IMR-90 (cell line): ENCODE measurements around the gene RGS17. TPM values are rescaled to one million over a fixed set of nuclear protein-coding genes. Genes with fewer than 3 reads are reported as not detected.

ENCODE experiments used
- ATAC-seq: fragments of 200-7000 bp; cut with Tn5 transposase; 2 replicates; pipeline ENCODE4 v1.9.1; 2020; ENCODE audit warnings: low read depth, mild to moderate bottlenecking, moderate library complexity
- BruUV-seq: library from RNA; stranded (reverse); fragments of 400-500 nt; replicated peaks from 2 replicates; lab custom pipeline; 2021; lab: Mats Ljungman, UMichigan
- CTCF ChIA-PET: fragments of 300-600 bp; formaldehyde crosslinking; extraction: SDS; loops from one replicate; lab custom pipeline; 2021; ENCODE audit warnings: antibody characterized with exemption; lab: Yijun Ruan, JAX
- POLR2A ChIA-PET: fragments of 300-600 bp; sonication (Branson Sonifier 250); formaldehyde crosslinking; loops from one replicate; lab custom pipeline; 2022; ENCODE audit warnings: antibody characterized with exemption; ENCODE audit not compliant: unreplicated experiment; lab: Charles Lee
- DNase-seq: peaks from one replicate; pipeline ENCODE4 v3.0.0; 2013
- H2AFZ ChIP-seq: replicated peaks from 2 replicates; pipeline ENCODE3; 2013; ENCODE audit warnings: low read length, mild to moderate bottlenecking; ENCODE audit not compliant: poor library complexity
- H2AK5ac ChIP-seq: 2 replicates; pipeline ENCODE4 v1.6.1; 2013; ENCODE audit warnings: low read depth, low read length, inconsistent platforms
- H2AK9ac ChIP-seq: replicated peaks from 2 replicates; pipeline ENCODE3; 2013; ENCODE audit warnings: mild to moderate bottlenecking, low read depth, low read length, moderate library complexity; ENCODE audit not compliant: poor library complexity
- H2BK120ac ChIP-seq: 2 replicates; pipeline ENCODE4 v1.6.1; 2013; ENCODE audit warnings: low read depth, low read length, inconsistent platforms
- H2BK15ac ChIP-seq: 3 replicates; pipeline ENCODE4 v1.6.1; 2013; ENCODE audit warnings: low read depth, low read length, inconsistent platforms
- H2BK20ac ChIP-seq: 2 replicates; pipeline ENCODE4 v1.6.1; 2013; ENCODE audit warnings: low read depth, mild to moderate bottlenecking, inconsistent platforms, low read length, moderate library complexity
- H2BK5ac ChIP-seq: 2 replicates; pipeline ENCODE4 v1.6.1; 2013; ENCODE audit warnings: mild to moderate bottlenecking, low read depth, low read length, inconsistent platforms; ENCODE audit not compliant: poor library complexity, severe bottlenecking
- H3K14ac ChIP-seq: replicated peaks from 2 replicates; pipeline ENCODE4 v1.6.1; 2013; ENCODE audit warnings: low read depth, low read length, inconsistent platforms
- H3K18ac ChIP-seq: 2 replicates; pipeline ENCODE4 v1.6.1; 2013; ENCODE audit warnings: low read depth, low read length, control low read depth
- H3K23ac ChIP-seq: 2 replicates; pipeline ENCODE4 v1.6.1; 2013; ENCODE audit warnings: low read depth, low read length, inconsistent platforms
- H3K27ac ChIP-seq: 2 replicates; pipeline ENCODE4 v1.5.1; 2013; ENCODE audit warnings: mild to moderate bottlenecking, control low read depth, low read length; ENCODE audit not compliant: insufficient read depth
- H3K27me3 ChIP-seq: 2 replicates; pipeline ENCODE4 v1.6.1; 2013; ENCODE audit warnings: low read length; ENCODE audit not compliant: control insufficient read depth, insufficient read depth
- H3K36me3 ChIP-seq: 2 replicates; pipeline ENCODE4 v1.6.1; 2013; ENCODE audit warnings: low read length, mixed read lengths; ENCODE audit not compliant: control insufficient read depth, insufficient read depth
- H3K4ac ChIP-seq: 2 replicates; pipeline ENCODE4 v1.6.1; 2013; ENCODE audit warnings: low read depth, low read length, inconsistent platforms
- H3K4me1 ChIP-seq: 2 replicates; pipeline ENCODE4 v1.6.1; 2013; ENCODE audit warnings: low read length, mixed read lengths; ENCODE audit not compliant: control insufficient read depth, insufficient read depth
- H3K4me2 ChIP-seq: 2 replicates; pipeline ENCODE4 v1.6.1; 2013; ENCODE audit warnings: low read depth, mild to moderate bottlenecking, control low read depth, low read length, moderate library complexity
- H3K4me3 ChIP-seq: 2 replicates; pipeline ENCODE4 v1.5.1; 2013; ENCODE audit warnings: low read depth, mild to moderate bottlenecking, control low read depth, low read length, moderate library complexity; ENCODE audit not compliant: insufficient read depth
- H3K56ac ChIP-seq: 2 replicates; pipeline ENCODE4 v1.6.1; 2013; ENCODE audit warnings: low read length, inconsistent platforms; ENCODE audit not compliant: insufficient read depth; ENCODE audit errors: extremely low read depth
- H3K79me1 ChIP-seq, 2 experiments: 2 replicates each; pipeline ENCODE4 v1.6.1; 2013; ENCODE audit warnings: low read length in 2 of 2, inconsistent platforms in 1 of 2, low read depth in 1 of 2
- H3K9ac ChIP-seq: 2 replicates; pipeline ENCODE4 v1.6.1; 2013; ENCODE audit warnings: low read depth, low read length, control low read depth
- H3K9me1 ChIP-seq: 2 replicates; pipeline ENCODE4 v1.6.1; 2013; ENCODE audit warnings: low read length, inconsistent platforms; ENCODE audit not compliant: insufficient read depth
- H3K9me3 ChIP-seq: 2 replicates; pipeline ENCODE4 v1.6.1; 2013; ENCODE audit warnings: low read length; ENCODE audit not compliant: control insufficient read depth, insufficient read depth
- H4K20me1 ChIP-seq: 2 replicates; pipeline ENCODE4 v1.6.1; 2013; ENCODE audit warnings: low read length, inconsistent platforms; ENCODE audit not compliant: insufficient read depth
- H4K5ac ChIP-seq: 2 replicates; pipeline ENCODE4 v1.6.1; 2013; ENCODE audit warnings: mild to moderate bottlenecking, low read depth, low read length, control low read depth
- H4K8ac ChIP-seq, 2 experiments: 2 replicates each; pipeline ENCODE4 v1.6.1; 2013; ENCODE audit warnings: low read depth in 2 of 2, low read length in 2 of 2, control low read depth in 1 of 2, inconsistent platforms in 1 of 2
- H4K91ac ChIP-seq: 2 replicates; pipeline ENCODE4 v1.6.1; 2013; ENCODE audit warnings: low read depth, low read length, inconsistent platforms; ENCODE audit not compliant: insufficient read depth
- BHLHE40 ChIP-seq: fragments of 150-350 bp; IDR thresholded peaks from 2 replicates; pipeline ENCODE4 v1.6.1; 2016; ENCODE audit warnings: mild to moderate bottlenecking, low read depth, low read length
- CTCF ChIP-seq: conservative IDR thresholded peaks from 2 replicates; pipeline ENCODE4 v1.5.1; 2012; ENCODE audit warnings: mild to moderate bottlenecking, low read depth, low read length, improper control_type of control experiment
- MAFK ChIP-seq: IDR thresholded peaks from 2 replicates; pipeline ENCODE4 v1.6.1; 2012; ENCODE audit warnings: low read depth, low read length, improper control_type of control experiment
- RCOR1 ChIP-seq: IDR thresholded peaks from 2 replicates; pipeline ENCODE4 v1.6.1; 2012; ENCODE audit warnings: mild to moderate bottlenecking, low read length, improper control_type of control experiment; ENCODE audit not compliant: insufficient replicate concordance
- WGBS, 2 experiments: methylation state at CpG; one replicate each; pipeline versions ENCODE4 v1.1.5 to v1.1.7; 2013; ENCODE audit warnings: missing lambda C conversion rate in 2 of 2; ENCODE audit not compliant: insufficient read length in 1 of 2; ENCODE audit errors: extremely low coverage in 2 of 2; 5-methylcytosine and 5-hydroxymethylcytosine counted together
- dilution Hi-C: fragments of 300-500 bp; cut with HindIII; formaldehyde crosslinking; loops from one replicate; pipeline ENCODE4 v1.14.3; 2018; ENCODE audit warnings: low sequenced_read_pairs; ENCODE audit not compliant: unreplicated experiment
- in situ Hi-C: fragments of 300-500 bp; cut with MboI; formaldehyde crosslinking; loops from 3 replicates; pipeline ENCODE4 v1.14.3; 2019; ENCODE audit warnings: low sequenced_read_pairs, inconsistent platforms, mixed read lengths
- intact Hi-C: fragments of 100-400 bp; cut with micrococcal nuclease; formaldehyde crosslinking; loops from 2 replicates; pipeline ENCODE4 v1.10.0; 2022
- polyA plus RNA-seq, 3 experiments: library from polyadenylated mRNA; depleted of rRNA; stranded (reverse); fragments of >200 nt; gene quantifications; 2 replicates each; pipeline ENCODE4 v1.2.3, GENCODE V29; 2012; ENCODE audit warnings: low replicate concordance in 1 of 3
- total RNA-seq: library from RNA; depleted of rRNA; stranded (reverse); fragments of >200 nt; gene quantifications from 2 replicates; pipeline ENCODE4 v1.2.3, GENCODE V29; 2012

RGS17 gene
- total and polyA plus RNA-seq, 2 of the 4 experiments (the other 2 are of a cell fraction), result 0.75 to 1.4 TPM

DNA sequence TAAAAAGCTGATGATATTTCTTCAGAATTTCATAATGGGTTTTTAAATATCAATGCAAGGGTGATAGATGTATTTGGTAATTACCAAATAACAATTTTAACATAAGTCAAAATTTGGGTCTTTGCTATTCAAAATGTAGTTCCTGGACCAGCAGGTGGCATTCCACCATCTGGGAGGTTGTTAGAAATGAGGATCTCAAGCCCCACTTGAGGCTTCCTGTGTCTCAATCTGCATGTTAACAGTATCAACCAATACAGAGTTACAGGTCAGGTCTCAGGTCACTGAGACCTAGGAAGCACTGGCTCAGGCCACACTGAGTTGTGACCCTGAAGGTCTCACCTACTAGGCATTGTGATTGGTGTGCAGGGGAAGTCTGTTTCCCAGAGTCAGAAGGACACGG lies 71.3 kb downstream of the RGS17 start:
- no peak overlapping the region for H3K4me3 ChIP-seq
- no peaks in the 10 kb centered on the region for H3K36me3 ChIP-seq
- no peak overlapping the region for H2BK120ac ChIP-seq
- in situ Hi-C loops, result no loop called here
- H2BK5ac ChIP-seq, result no peak overlapping the region
- no peak overlapping the region for H3K56ac ChIP-seq
- ATAC-seq (no peak), DNase-seq (no peak)
- no CpG with 5 or more reads among the region's 1 CpG for WGBS, 2 experiments
- TF ChIP-seq RCOR1, result no peak
- no peak for TF ChIP-seq BHLHE40
- TF ChIP-seq CTCF, result 0 out of 2 replicates have a peak, but pooled peaks have one; percentile 9
- TF ChIP-seq MAFK, result no peak
- H3K4me2 ChIP-seq, result no peak overlapping the region
- no TSS peak for BruUV-seq
- H2AFZ ChIP-seq, result no peak overlapping the region
- no peak overlapping the region for H3K27ac ChIP-seq
- H2AK5ac ChIP-seq, result no peak overlapping the region
- dilution Hi-C loops, result no loop called here
- intact Hi-C loops, result no loop called here
- H3K14ac ChIP-seq, result no peak overlapping the region
- H3K79me1 ChIP-seq, result no peaks in the 10 kb centered on the region
- no peak overlapping the region for H4K8ac ChIP-seq
- H2BK20ac ChIP-seq, result no peak overlapping the region
- no peak overlapping the region for H2BK15ac ChIP-seq
- H2AK9ac ChIP-seq, result no peak overlapping the region
- CTCF ChIA-PET, result no interaction called here
- no peak overlapping the region for H3K18ac ChIP-seq
- POLR2A ChIA-PET, result no interaction called here
- H3K4ac ChIP-seq, result no peak overlapping the region
- H3K4me1 ChIP-seq, result peaks cover 8% of the 10 kb centered on the region
- no peak overlapping the region for H3K9ac ChIP-seq
- H4K91ac ChIP-seq, result no peak overlapping the region
- no peaks in the 10 kb centered on the region for H3K27me3 ChIP-seq
- H4K20me1 ChIP-seq, result no peaks in the 10 kb centered on the region
- no peaks in the 10 kb centered on the region for H3K9me3 ChIP-seq
- H3K9me1 ChIP-seq, result no peaks in the 10 kb centered on the region
- no peak overlapping the region for H3K23ac ChIP-seq
- no peak overlapping the region for H4K5ac ChIP-seq
